Activated CD4-positive, alpha-beta T cell treated with anti-CD3 and anti-CD28 coated beads, Interleukin-10, Interleukin-2, amounts not matched to agents 100 ng/mL and 50 ng/mL, durations not matched to agents 16 hours and 8 hours (primary cell): Measurements from ENCODE around the gene FN1.

Experiments
- DNase-seq: peaks from one replicate; pipeline ENCODE4 v3.0.0-alpha.2; 2020

FN1 gene

GRCh38 chr2:215435870-215436704 is at the start of gene FN1:
TSS of gene FN1 (minus strand) at chr2:215436068. CDS start at chr2:215435802, 266 bp downstream.
- DNase-seq: peak; percentile 76

DNA sequence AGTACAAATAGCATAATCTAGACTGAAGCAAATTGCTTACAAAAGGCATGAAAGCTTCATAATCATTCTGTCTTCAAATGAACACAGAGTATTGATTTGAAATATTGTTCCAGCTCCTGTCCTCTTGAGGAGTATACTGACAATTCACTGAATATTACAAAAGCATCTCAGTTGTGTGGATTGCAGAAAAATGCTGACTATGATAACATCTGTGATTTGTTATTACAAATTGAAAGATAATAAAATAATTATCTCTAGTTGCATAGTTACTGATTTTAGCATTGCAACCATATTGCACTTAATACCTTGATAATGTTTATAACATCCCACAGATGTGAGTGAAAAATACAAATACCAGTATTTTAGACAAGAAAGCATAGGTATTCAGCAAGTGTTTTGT is 49.2 kb upstream of the FN1 start:
- no peak for DNase-seq

GRCh38 chr2:215484570-215484969 is 48.7 kb upstream of the FN1 start:
- no peak for DNase-seq

- no peak for DNase-seq
Observed at GRCh38 chr2:215483431-215483830, 47.6 kb upstream of the FN1 start.

GRCh38 chr2:215479536-215480240 is 43.8 kb upstream of the FN1 start:
- DNase-seq: no peak

DNA sequence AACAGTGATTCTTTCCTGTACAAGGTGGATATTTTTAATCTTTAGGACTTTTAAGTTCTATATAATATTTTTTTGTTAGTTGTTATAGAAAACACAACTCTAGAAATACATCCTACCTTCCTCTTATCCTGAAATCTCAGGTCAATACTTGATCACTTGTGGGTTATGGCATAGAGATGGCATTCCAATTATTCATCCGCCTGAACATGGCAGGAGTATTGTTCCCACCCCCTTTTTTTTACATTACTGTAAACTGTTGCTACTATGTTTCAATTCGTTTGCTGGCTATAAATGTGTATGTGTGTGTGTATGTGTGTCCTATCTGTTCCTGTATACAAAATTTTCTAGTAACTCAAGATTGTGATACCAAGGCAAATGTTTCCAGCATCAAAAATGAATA is 43.3 kb upstream of the FN1 start:
- DNase-seq: no peak

GRCh38 chr2:215476424-215476823 is 40.6 kb upstream of the FN1 start:
- no peak for DNase-seq

- DNase-seq: no peak
Observed at GRCh38 chr2:215466097-215466909, 30.4 kb upstream of the FN1 start.

- no peak for DNase-seq
Observed at GRCh38 chr2:215465256-215465655, 29.4 kb upstream of the FN1 start.

DNA sequence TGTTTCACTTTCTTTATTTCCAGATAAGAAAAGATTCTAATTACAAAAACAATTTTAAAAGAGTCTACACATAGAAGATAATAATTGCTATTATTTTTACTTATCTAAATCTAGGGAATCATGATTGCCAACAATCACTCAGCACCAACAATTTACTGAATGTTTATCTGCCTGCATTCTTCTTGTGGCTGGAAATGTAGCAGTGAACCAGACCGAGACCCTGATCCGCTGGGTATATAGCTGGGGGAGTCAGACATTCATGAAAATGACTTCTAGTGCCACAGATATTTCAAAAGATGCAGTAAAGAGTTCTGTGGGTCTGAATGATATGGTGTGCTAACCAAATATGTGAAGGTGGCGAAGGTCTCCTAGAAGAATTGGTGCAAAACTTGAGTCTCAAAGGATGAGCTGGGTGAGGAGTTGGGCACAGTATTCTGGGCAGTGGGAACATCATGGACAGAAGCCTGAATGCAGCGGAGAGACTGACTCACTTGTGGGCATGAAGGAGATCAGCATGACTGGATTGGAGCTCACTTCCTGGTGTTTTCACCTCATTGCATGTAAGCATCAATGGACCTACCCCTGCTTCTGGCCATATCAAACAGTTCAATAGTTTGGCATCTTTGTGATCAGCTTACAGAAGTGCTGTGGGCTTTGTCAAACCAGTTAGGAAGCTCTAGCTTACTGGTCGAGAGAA is 26.1 kb upstream of the FN1 start:
- no peak for DNase-seq

DNA sequence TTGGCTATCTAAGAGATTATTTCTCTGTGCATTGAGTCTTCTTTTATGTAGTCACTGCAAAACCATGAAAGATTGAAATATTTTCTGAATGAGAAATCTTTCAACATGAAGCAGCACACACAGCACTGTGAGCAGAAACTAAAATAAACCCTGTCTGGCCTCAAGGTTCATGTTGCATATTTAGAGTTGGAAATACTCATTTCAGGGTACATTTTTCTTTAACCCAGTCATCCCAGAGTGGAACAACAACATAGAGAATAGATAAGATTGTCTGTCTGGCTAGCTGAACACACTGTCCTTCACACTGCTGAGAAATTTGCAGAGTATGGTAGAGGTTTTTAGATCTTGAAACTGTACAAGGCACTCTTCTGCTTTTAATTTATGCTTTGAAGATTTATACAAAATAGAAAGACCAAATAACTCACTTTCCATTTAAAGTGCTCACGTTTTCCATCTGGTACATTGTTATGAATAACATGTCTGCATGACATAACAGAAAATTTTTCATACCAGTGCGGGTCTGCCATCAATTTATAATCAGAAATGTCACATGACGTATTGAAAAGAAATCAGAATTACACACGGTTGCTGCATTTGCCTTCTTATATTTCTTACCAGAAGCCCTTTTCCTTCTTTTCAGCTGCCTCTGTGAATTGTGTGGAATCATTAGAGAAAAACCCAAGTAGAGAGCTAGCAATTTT is 25.0 kb upstream of the FN1 start:
- no peak for DNase-seq

DNA sequence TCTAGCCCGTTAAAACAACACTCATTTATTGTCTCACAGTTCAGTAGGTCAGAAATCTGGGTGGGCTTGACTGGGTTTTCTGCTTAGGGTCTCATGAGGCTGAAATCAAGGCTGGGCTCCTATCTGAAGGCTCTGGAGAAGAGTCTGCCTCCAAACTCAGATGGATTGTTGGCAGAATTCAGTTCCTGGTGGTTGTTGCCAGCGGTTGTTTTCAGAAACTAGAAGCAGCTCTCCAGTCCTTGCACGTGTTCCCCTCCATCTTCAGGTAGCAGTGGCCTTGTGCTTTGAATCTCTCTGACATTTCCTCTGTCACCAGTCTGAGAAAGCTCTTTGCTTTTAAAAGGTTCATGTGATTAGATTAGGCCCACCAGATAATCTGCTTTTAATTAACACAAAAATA is 20.1 kb upstream of the FN1 start:
- DNase-seq: no peak

- peak; percentile 15 for DNase-seq
Observed at GRCh38 chr2:215454519-215455246, 18.8 kb upstream of the FN1 start.

- no peak for DNase-seq
Observed at GRCh38 chr2:215452725-215453124, 16.9 kb upstream of the FN1 start.

DNA sequence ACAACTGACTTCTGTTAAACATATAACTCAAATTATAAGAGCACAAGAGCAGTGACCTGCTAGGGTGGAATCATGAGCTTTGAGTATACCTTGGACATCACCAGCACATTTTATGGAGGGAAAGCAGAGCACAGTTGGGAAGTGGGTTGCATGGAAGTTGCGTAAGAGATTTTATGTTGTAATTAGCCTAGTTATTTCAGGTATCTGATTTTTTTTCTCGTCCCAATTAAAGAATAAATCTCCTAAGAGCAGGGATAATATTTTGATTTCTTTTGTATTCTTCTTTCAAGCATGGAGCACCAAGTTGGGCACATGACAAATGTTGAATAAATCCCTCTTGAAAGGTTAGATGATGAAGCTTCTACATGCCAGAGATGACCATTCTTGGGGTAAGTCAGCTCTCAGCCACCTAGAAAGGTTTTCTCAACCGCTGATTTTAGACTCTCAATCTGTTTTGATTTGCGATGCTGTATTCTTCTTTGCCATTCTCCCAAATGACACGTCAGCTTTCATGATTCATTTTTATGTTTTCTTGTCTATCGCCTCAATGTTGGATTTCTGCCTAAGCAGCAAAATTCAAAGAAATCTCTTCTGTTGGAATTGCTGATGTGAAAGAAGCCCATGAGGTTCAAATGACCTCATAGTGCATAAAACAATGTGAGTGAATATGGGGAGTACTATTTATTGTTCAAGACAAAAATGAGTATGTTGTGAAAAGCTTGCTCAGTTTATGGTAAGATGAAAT is 15.3 kb upstream of the FN1 start:
- no peak for DNase-seq

GRCh38 chr2:215450188-215451011 is 14.5 kb upstream of the FN1 start:
- no peak for DNase-seq

DNA sequence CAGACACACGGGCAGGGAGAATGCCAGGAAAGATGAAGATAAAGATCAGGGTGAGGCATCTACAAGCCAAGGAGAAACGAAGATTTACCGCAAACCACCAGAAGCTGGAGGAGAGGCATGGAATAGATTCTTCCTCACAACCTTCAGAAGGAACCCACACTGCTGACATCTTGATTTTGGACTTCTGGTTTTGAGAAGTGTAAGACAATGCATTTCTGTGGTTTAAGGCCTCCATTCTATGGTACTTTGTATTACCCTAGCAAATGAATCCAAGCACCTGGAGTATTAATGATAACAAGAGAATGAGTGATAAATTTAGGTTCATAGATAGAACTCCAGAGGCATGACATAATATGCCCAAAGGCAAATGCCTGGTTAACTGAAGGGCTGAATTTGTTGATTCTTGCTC is 11.8 kb upstream of the FN1 start:
- no peak for DNase-seq

DNA sequence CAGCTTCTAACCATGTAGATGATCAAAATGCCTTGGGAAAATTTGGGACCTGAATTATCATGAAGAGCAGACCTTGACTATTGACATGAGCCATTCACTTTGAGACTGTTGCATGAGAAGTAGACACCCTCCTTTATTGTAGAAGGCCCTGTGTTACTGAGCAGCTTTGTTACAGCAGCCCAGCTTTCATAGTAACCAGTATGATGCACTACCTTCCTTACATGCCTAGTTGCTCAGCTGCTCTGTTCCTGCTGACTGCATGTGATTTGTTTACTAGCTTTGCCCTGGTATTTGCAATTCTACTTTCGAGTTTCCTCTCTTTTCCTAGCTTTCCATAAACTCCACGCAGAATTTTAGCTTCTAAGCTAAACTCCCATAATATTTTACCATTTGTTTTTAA is 11.2 kb upstream of the FN1 start:
- DNase-seq: no peak

DNA sequence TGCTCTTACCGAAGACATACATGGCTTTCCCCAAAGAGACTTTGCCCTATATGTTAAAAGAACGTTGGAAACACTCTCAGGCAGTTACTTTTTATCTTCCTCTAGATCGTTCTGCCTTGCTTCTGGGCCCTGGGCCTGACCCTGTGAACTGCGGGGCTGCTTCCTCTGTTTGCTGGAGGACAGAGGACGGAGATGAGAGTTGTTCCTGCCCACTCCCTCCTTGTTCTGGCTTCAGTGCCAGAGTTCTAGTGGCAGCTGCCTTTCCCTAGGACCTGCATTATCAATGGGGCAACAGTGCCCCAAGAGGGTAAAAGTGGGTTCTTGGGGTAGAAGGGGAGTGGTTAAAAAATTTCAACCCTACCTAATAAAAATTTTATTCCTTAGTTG is 6.5 kb upstream of the FN1 start:
- no peak for DNase-seq
